Smooth muscle cell of the brain vasculature (primary cell): ENCODE measurements around the gene KIF5A.
"Not testable (repeated sequence)": the region's sequence is repeated elsewhere in the genome, so short reads cannot be mapped to it uniquely, and the experiment has no call there.

Experiments used
- DNase-seq: peaks from one replicate; pipeline ENCODE4 v3.0.0-alpha.2; 2012; ENCODE audit warnings: low read depth, low spot score

Gene KIF5A

DNA sequence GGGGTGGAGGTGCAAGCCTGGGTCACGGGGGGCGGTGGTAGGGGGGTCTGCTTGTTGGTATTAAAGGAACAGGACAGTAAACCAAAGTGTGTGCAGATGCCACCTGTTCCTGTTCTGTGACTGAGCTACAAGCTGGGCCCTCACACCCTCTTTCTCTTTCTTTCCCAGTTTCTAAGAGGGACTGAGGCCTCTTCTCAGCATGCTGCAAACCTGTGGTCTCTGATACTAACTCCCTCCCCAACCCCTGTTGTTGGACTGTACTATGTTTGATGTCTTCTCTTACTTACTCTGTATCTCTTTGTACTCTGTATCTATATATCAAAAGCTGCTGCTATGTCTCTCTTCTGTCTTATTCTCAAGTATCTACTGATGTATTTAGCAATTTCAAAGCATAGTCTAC lies 34.2 kb downstream of the KIF5A start:
- DNase-seq, result no peak

DNA sequence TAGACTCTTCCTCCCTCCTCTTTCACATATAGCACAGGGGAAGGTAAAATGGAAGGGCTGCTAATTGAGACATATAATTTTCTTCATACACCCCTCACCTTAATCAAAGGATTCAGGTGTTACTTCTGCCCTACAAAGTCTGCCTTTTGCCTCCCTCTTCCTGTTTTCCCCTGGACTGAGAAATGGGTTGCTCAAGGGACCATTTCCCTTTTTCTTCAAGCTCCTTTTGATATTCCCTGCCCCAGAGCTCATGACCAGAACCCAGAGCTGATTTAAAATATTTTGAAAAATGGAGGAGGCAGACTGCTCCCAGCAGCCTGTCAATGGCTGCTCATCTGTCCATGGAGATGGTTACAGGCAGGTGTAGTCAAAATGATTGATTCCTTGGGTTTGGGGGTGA lies 34.8 kb downstream of the KIF5A start:
- no peak for DNase-seq

DNA sequence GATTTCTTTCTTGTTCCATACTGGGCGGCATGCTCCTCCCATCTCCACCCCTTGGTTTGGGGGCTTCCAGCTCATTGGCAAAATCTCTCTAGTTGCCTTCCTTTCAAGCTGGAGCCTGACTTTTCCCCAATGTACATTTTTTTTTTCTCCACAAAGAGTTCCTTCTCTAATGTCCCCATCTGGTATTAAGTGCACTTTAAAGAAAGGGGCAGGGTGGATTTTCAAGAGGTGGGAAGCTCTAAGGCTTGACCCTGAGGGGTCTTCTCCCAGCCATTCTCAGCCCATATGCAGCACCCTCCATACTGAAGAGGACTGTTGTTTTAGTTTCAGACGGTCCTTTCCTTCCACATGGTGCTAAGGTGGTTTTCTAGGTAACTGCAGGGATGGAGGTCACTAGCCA lies 35.3 kb downstream of the KIF5A start:
- DNase-seq, result no peak

DNA sequence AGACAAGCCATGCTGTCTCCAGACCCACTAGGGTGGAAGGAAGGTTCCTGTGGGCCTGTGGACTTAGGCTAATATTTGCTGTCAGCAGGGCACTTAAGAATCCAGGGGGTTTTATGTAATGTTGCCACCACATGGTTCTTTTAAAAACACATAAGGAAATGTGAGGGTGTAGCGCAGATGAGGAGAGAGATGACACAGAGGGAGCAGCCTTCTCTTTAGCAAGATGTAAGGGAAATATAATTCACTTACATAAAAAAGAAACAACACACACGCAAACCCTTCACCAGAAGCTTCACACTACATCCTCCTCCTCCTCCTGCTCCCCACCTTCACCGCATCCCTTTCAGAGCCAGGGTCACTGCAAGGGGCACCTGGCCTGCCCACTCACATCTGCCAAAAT lies 36.3 kb downstream of the KIF5A start:
- DNase-seq, result no peak

DNA sequence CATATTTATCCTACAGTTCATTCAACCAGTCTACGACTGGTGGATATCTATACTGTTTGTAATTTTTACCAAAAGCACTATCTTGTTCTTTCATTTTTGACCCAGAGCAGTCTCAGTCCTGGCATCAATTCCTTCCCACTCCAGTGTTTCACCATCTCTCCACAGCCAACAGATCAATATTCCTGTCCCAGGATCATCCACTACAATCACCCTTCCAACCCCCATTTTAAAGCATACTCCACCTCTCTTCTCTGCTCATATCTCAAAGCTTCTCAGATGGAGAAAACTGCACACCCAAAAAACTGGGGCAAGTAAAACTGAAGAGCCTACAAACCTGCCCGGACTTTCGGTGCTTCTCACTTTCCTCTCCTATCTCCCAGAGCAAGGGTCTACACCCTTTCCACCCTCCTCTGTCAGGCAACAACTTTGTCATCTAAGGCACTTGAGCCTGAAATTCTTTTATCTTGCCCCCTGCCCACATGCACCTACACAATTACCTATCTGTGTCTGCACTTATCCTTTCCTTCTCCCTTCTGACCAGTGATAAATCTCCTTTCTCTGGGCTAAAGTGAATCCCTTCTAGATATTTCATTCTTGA lies 37.1 kb downstream of the KIF5A start:
- DNase-seq, result no peak

DNA sequence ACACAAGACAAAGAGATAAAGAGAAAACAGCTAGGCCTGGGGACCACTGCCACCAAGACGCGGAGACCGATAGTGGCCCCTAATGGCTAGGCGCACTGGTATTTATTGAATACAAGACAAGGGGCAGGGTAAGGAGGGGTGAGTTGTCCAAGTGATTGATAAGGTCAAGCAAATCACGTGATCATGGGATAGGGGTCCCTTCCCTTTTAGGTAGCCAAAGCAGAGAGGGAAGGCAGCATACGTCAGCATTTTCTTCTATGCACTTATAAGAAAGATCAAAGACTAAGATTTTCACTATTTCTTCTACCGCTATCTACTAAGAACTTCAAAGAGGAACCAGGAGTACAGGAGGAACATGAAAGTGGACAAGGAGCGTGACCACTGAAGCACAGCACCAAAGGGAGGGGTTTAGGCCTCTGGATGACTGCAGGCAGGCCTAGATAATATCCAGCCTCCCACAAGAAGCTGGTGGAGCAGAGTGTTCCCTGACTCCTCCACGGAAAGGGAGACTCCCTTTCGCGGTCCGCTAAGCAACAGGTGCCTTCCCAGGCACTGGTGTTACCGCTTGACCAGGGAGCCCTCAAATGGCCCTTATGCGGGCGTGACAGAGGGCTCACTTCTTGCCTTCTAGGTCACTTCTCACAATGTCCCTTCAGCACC lies 39.2 kb downstream of the KIF5A start:
- not testable (repeated sequence) for DNase-seq

DNA sequence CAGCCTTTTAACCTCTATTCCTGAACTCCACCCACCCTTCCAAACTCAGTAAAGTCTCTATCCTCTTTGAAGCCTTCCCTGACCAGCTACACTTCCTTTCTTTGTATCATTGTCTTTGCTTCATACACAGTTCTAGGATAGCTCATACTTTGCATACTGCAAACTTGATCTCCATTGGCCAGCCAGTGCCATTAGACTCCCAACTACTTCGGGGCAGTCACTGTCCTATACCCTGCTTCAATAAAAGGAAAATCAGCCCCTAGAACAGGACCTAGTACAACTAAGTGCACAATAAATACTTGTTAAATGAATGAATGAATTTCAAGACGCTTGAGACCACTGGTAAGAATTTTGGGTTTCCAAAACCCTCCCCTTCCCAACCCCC lies 40.6 kb downstream of the KIF5A start:
- DNase-seq, result no peak

DNA sequence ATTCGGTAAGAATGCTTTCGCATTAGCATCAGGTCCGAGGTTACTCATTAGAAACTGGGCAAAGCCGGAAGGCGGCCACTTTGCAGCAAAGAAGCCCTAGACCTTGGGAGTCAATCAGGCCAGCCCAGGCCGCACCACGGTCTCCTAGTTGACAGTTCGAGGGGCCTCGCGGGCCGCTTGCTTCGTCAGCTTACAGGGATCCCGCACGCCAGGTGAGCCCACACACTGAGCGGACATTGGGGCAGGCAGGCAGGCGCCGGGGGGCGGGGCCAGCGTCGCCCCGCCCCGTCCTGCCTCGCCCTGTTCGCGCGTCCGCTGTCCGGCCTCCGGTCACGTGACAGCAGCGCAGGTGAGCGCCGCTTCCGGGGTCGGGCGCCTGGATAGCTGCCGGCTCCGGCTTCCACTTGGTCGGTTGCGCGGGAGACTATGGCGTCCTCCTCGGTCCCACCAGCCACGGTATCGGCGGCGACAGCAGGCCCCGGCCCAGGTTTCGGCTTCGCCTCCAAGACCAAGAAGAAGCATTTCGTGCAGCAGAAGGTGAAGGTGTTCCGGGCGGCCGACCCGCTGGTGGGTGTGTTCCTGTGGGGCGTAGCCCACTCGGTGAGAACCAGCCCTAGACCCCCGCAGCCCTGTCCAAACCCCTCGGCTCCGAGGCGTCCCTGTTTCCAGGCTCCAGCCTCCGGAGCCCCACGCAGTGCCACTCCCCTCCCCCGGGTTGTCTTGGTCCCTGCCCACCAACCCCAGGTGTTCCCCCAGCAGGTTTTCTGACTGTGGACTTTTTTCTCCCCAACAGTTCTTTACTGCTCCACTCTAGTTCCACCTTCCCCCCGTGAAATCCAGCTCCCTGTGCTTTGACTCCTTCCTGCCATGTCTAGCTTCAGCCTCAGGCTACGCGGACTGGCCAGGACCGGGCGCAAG lies 41.3 kb downstream of the KIF5A start, which contains the start of gene PIP4K2C:
Gene PIP4K2C, plus strand, starts transcription at position 329 of the 918 bp plus-strand sequence. Its CDS starts 98 bp downstream, at position 427.
- DNase-seq, result no peak

DNA sequence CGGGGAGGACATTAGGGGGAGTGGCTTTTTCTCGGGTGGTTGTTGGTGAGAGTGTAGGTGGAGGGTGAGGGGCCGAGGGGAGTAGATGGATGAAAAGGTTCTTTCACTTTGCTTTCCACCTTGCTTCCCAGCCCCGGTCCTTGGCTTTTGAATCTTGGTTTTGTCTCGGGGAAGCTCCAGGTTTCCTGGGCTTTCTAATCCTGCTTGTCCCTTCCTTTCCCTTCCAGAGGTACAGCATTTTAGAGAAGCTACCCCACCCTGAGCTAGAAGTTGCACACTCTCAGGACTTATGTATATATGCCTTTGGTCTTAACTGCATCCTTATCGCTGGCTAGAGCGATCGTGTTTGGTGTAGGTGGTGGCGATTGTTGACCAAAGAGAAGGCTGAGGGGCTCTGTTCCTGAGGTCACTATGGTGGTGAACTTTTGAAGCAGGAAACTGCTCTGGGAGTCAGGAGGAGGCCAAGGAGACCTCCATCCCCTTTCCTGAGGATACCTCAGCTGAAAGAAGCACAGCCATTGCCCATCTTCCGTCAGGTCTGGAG lies 42.0 kb downstream of the KIF5A start:
- DNase-seq, result no peak

DNA sequence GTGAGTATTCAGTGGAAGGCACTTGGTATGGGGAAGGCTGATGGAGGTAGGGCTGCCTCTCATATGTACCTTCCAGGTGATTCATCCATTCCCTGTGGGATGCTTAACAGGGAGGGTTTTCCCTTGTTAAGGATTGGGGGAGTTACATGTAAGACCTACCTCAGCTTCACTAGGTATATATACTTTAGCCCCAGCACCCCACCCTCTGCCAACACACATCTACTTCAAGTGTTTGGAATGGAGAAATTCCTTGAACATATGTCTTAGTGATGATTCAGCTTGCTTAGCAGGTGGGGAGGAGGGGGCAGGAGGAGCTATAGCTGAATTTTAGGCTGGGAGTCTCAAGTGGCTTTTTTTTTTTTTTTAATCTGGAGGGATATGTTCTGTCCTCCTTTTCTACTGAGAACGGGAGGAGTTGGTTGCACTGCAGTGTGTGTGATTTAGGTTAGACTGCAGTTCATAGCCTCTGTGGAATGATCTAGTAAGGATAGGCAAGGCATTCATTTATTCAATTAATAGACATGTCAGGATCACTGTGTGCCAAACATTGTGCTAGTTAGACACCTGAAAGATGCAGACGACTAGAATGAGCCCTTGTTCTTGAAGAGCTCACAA lies 42.8 kb downstream of the KIF5A start:
- DNase-seq, result no peak

DNA sequence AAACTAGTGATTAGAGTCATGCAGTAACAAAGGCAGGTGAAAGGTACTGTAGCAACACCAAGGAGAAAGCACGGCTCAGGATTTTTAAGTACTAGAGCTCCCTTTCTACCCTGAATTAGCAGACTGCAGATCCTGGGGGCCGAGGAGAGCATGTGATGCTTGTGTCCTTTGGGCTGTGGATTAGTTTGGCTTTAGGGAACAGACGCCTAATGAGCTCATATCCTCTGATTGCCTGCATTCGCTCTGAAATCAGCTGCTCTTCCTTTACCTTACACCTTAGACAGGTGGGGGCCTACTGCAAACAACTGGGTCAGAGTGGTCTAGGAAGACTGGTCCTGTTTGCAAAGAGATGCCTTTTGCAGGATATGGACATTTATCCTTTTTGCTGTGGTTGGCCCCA lies 43.3 kb downstream of the KIF5A start:
- DNase-seq, result no peak

DNA sequence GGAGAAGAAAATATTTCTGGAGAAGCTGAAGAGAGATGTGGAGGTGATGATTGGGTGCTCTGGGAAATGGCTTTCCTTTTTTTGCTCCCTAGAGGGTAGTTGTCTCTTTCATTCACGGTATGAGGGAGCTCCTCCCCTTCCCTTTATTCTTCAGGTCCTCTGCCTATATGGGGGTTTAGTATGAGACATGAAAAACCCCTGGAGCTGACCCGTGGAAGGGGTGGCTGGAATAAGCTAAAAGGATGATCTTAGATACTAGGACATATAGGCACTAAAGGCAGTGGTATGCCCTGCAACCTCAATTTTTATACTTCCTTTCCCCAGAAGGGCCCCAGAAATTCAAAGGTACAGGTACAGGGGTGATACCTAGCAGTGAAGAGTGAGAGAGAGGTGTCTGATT lies 50.6 kb downstream of the KIF5A start:
- DNase-seq, result no peak

DNA sequence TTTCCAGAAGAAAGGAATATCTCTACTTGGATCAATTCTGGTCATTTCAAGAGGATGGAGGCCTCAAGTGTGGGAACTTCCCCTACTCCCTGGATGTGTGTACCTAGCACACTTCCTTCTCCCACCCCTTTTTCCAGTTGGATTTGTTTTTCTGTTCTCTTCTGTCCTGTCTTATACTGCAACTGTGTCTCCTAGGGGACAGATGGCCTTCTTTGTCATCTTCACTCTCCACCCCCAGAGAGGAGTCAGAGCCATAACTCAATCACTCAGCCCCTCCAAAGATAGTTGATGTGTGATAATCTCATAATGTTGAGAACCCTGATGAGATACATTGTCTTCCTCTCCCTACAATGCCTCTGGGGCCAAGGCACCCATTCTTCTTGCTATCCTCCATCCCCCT lies 52.7 kb downstream of the KIF5A start:
- no peak for DNase-seq

DNA sequence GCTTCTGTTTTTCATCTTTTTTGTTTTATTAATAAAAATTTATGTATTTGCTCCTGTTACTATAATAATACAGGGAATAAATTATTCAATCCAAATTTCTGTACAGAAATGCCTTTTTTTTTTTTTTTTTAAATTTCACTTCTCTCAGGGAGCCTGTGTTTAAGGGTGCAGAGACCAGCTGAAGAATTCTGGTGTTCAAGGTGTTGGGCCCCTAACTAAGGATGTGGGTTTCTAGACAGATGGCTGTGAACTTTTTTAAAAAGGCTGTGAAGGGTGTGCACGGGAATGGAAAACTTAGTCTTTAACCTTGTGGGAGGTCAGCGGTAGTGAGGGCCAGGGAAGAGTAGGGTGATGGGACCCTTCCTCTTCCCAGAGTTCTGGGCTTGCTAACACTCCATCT lies 53.5 kb downstream of the KIF5A start:
- no peak for DNase-seq

DNA sequence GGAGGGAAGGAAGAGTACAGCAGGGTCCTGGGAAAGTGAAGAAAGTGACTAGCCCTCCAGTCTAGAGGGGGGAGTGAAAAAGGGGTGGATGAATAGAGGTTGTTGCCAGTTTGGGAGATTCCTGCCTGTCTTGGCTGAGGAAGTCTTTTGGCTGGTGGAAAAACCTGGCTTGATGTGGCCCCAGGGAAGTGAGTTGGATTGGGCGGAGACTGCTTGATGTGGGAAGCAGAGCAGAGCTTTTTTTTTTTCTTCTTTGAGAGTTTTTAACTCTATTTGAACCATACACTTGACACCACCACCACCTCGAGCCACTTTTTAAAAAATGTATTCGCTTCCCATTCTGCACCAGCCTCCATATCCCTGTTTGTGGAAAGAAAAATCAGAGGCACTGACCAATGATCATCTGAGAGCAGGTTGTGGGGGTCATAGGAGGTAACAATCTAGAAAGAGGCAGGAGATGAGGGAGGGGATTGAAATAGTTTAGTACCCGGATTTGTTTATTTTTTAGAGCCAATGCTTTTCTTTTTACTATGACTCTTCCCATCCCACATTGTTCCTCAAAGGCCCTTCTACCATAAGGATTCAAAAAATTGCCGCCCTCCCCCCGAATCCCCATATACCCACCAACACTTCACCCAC lies 54.1 kb downstream of the KIF5A start:
- DNase-seq, result no peak

DNA sequence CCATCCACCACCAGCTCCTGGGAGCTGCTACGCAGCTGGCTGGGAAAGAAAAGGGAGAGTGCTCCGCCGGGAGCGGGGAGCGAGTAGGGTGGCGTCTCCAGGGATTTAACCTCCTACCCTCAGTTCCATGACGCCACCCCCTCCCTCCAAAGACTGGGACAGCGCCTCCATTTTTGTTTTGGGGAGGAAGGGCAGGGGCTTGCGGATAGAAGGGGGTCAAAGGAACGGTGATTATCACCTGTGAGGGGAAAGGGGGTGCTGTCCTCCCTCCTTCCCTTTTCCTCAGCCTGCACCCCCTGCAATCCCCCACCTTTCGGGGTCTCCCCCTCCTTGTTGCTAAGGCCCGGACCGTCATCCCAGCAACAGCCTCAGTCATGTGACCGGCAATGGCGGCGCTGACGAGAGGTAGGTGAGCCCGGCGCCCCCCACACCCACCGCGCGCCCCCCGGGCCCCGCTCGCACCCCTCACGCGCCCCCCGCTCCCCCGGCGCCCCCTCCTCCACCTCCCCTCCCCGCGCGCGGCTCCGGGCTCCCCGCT lies 54.7 kb downstream of the KIF5A start, which contains the start of gene DTX3:
Gene DTX3, plus strand, starts transcription at position 371 of the 538 bp plus-strand sequence. CDS start 1,694 bp downstream, outside the sequence.
- no peak for DNase-seq

DNA sequence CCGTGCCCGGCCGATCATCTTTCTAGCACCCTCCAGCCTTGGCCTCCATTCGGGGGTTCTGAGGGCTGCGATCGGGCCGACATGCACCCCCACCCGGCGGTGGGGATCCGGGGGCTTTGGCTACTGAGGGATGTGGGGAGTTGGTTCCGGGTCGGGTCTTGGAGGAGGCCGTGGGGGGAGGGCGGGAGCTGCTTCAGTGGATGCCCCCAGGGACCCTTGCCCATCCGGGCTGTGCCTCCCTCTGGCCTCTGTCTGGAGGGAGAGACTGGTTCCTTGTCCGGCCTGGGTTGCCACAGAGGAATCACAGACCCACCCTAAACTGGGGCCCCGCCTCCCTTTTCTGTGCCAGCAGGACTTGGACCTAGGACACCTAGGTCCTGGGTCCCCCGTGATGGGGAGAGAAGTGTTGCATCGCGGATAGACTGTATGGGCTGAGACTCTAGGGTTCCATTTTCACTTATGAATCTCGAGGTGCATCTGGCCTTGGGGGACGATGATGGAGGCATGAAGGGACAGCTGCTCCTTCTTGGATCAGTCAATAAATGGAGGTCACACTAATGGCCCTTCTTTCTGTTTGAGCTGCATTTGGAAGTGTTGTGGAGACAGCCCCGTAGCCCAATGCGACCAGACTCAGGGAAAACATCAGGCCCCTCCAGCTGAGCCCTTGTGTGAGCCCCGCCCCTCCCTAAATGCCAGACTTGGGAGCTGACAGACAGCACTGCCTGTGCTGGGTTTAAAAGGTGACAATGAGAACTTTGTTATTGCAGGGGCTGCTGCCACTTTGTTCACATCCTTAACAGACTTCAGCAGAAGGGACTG lies 55.4 kb downstream of the KIF5A start:
- no peak for DNase-seq

DNA sequence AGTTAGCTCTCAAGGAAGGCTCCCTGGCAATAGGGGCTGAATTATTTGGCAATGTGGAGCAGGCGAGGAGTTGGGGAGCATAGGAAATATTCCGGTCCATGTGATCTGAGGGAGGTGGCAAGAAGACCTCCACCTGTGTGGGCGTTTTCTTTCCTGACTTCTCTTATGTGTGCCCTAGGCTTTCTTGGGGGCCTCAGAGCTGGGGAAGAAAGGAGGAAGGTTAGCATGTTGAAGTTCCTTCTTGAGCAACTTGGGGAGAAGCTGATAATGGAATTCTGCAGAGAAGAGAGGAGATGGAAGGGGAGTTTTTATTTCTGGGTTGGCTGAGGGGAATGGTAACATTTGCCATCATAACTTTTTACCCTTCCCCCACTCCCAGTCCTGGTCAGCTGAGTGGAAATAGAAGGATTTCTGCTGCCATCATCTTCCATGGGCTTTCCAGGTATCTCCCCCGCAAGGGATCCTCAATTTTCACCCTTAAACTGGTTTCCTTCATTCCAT lies 56.0 kb downstream of the KIF5A start:
- no peak for DNase-seq

DNA sequence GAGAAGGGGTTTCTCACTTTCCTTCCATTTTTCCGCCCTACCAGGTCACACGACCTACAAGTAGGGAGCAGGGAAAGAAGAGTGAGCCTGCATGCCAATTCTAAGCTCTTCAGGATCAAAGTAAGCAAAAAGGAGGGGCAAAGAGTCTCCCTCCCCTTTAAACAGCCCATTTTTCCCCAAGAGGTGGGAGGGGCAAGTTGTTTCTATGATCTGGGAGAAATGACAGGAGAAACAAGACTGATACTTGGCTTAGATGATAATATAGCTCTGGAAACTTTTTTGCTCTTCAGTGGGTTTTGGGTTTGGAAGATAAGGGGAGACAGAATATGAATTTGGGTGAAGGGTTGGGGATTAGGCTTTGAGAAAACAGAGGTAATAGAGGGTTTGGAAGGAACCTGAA lies 56.6 kb downstream of the KIF5A start:
- no peak for DNase-seq

DNA sequence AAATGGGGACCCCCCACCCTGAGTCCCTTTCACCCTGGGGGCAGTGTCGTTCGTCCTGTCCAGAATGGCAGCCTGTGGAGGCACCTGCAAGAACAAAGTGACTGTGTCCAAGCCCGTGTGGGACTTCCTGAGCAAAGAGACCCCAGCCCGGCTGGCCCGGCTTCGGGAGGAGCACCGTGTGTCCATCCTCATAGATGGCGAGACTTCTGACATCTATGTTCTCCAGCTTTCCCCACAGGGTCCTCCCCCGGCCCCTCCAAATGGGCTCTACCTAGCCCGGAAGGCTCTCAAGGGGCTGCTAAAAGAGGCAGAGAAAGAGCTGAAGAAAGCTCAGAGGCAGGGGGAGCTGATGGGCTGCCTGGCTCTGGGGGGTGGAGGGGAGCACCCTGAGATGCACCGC lies 57.0 kb downstream of the KIF5A start:
- DNase-seq, result no peak
